ENCODE measurements around the gene FBLIM1.

The FBLIM1 gene

DNA sequence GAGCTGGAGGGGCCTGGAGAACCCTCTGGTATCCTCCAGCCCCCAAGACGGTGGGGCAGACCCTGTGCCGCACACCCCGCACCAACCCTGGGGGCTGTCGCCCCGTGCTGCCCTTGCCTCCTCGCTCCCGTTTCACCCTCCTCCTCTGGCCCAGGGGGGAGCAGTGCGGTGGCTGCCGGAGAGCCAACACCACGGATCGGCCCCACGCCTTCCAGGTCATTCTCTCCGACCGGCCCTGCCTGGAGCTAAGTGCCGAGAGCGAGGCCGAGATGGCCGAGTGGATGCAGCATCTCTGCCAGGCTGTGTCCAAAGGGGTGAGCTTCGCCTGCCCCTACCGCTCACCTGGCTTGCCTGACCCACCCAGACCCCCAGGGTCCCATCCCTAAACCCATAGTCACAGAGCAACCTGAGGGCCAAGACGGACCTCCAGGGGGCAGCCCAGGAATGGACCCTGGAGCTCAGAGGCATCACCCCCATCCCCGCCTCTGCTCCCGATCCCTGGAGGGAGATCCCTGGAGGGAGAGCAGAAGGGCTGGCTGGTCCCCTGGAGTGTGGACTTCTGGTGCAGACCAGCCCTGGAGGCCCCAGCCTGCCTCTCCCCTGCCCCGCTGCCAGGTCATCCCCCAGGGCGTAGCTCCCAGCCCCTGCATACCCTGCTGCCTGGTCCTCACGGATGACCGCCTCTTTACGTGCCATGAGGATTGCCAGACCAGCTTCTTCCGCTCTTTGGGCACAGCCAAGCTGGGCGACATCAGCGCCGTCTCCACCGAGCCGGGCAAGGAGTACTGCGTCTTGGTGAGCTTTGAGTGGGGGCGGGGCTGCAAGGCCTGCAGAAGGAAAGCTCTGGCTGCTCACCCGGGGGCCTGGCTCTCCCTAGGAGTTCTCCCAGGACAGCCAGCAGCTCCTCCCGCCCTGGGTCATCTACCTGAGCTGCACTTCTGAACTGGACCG lies 26.6 kb upstream of the FBLIM1 start:
- no peak for DNase-seq

DNA sequence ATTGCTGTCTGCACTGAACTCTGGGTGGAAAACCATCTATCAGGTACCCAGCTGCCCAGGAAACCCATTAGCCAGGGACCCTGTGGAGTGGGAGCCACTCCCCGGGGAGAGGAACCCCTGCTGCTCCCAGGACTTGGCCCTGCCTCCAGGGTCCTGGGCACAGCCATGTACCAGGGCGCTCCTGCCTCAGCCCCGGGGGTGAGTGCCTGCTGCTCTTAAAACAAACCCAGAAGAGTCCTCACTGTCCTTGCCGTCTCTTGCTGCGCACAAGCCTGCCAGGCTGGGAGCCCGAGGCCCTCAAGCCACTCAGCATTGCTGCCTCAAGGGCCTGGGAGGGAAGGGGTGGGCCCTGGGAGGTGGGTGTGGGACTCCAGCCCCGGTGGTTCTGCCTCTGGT lies 25.9 kb upstream of the FBLIM1 start:
- no peak for DNase-seq

DNA sequence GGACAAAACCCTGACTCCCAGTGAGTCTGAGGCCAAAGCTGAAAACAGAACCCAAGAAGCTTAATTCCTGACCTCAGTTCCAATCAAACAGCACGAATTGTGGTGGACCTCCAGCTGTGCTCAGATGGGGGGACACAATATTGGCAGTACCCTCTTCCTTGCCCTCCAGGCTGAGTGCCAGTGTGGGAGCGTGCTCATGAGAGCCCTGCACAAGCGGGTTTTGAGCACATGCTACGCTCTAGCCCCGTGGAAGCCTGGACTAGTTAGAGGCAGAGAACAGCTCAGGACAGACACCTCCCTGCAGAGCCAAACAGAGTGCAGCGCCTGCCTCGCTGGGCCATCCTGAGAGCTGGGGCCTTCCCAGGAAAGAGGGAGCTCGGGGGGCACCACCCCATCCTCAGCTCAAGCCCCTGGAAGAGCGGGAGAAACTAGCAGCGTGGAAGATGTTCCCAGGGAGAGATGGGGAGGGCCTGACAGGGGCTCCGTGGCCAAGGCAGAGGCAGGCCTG lies 25.3 kb upstream of the FBLIM1 start:
- DNase-seq = no peak

DNA sequence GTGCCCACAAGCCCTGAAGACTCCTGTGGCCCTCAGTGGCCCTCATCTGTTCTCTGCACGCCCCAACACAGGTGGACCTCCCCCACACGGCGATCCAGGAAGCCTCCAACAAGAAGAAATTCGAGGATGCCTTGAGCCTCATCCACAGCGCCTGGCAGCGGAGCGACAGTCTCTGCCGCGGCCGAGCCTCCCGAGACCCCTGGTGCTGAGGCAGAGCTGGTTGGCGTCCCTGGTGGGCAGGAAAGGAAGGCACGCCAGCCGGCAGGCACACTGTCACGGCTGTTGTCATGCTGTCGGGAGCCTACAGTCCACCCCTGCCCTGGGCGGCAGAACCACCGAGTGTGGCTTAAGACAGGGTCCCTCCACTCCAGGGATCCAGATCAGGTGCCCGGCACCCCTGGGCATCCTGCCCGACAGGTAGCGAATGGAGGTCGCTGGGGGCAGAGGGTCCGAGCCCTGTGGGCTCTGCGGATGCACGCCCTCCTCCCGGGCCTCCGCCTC lies 24.8 kb upstream of the FBLIM1 start:
- DNase-seq = no peak

DNA sequence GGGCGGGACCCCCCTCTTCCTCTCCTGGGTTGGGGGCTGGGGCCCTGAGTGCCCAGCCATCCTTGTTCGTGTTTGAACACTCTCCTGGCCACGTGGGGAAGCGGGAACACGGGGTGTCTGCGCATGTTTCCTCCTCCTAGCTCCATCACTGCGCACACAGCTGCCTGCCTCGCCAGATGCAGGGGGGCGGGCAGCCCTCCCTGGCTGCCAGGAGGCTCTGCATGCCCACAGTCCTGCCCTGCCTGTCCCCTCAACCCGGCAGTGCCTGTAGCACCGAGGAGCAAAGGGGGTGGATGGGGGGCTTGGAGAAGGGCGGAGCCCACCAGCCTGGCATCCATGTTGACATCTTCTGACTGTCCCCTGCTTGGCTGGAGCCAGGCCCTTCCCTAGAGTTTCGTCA lies 24.3 kb upstream of the FBLIM1 start:
- no peak for DNase-seq

DNA sequence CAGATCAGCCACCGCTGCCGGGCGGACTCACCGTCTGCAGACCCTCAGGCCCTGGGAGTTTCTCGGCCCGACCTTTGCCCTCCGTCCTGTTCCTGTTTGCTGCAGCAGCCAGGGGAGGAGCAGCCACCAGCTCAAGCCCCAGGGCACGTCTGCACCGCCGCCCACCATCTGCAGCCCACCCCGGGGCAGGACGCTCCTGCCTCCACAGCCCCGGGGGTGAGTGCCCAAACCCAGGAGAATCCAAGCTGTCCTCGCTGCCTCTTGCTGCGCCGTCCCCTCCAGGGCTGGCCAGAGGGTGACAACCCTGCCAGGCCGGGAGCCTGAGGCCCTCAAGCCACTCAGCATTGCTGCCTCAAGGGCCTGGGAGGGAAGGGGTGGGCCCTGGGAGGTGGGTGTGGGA lies 23.7 kb upstream of the FBLIM1 start:
- no peak for DNase-seq

DNA sequence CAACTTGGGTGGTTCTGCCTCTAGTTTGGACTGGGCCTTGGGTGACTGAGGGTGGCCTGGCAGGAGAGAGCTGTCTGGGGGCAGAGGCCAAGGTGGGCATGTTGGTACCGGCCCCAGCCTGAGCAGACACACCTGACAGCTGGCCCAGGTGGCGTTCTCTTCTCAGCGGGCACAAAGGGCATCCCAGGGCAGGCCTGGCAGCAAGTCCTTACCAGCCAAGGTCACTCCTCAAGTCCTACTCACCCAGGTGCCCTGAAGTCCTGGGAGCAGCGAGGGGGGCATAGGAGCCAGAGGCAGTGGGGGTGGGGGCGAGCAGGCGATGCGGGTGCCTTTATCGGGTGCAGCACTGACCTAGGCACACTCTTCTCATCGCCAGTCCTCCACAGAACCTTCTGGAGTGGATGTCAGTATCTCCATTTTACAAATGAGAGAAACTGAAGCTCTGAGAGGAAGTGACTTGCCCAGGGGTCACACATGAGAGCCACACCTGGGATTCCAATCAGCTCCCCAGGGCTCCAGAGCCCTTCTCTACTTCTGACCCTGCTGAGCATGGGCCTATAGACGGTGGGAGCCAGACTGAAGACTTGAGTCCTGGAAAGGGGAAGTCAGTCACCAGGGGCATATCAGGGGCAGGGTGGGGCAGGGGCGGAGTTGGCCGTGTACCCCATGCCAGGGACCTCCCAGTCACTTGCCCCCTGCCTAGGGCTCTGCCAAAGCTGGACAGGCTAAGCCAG lies 23.1 kb upstream of the FBLIM1 start:
- no peak for DNase-seq

DNA sequence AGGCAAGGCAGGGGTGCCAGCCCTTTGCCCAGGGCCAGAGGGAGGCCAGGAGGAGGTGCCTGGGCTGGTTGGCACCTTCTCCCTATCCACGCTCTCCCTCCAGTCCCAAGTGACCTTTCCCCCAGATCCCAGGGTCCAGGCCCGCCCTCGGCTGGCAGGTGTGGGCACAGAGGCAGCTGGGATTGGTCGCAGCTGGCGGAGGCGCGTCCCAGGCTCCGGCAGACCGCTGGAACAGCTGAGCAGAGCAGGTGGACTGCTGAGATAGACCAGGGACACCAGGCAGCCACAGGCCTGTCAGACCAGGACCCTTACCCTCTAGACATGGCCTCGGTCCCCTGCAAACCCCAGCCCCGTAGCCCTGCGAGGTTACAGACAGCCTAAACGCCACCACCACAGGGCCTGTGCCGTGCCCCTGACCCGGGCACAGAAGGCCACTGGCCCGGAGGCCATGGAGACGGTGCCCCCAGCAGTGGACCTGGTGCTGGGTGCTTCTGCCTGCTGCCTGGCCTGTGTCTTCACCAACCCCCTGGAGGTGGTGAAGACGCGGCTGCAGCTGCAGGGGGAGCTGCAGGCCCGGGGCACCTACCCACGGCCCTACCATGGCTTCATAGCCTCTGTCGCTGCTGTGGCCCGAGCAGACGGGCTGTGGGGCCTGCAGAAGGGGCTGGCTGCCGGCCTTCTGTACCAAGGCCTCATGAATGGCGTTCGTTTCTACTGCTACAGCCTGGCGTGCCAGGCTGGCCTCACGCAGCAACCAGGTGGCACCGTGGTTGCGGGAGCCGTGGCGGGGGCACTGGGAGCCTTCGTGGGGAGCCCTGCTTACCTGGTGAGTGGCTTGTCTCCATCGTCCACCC lies 22.3 kb upstream of the FBLIM1 start, which contains the start of gene SLC25A34:
Gene SLC25A34, plus strand, starts transcription at position 221 of the 854 bp plus-strand sequence. Its CDS starts 228 bp downstream, at position 449.
- no peak for DNase-seq

DNA sequence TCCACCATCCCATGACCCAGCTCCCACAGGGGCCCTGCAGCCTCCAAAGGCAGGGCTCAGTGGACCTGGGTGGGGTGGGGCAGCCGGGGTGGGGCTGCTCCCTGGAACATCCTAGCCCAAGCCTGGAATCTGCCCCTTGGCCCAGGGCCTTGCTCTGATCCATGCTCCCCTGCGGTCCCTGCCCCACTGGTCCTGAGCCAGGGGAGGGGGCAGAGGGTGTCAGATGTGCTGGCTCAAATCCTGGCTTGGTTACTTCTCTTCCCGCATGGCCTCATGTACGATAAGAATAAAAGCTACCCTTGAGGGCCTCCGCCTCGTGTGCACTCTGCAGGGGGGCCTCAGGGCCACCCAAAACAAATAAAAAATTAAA lies 21.7 kb upstream of the FBLIM1 start:
- no peak for DNase-seq

DNA sequence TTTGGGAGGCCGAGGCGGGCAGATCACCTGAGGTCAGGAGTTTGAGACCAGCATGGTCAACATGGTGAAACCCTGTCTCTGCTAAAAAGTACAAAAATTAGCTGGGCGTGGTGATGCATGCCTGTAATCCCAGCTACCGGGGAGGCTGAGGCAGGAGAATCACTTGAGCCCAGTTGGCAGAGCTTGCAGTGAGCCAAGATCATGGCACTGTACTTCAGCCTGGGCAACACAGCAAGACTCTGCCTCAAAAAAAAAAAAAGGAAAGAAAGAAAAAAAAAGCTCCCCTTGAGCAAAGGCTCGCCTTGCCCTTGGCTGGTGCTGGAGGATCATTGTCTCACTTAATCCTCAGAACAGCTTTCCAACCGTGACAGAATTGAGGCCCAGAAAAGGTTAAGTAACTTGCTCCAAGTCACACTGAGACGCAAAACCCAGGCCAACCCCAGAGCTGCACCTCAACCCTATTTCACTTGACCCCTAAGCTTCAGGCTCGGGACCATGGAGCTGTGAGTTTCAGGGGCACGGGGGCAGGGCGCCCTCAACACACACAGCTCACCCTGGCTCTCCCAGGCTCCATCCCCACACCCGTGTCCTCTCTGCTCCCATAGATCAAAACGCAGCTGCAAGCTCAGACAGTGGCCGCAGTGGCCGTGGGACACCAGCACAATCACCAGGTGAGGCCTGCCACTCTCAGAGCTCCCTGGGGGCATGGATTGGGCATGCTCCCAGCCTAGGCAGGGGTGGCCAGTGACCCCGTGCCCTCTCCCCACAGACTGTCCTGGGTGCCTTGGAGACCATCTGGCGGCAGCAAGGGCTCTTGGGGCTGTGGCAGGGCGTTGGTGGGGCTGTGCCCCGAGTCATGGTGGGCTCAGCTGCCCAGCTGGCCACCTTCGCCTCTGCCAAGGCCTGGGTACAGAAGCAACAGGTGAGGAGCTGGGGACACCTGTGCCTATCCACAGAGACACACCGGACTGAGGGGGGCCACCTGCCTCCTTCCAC lies 21.0 kb upstream of the FBLIM1 start:
- DNase-seq = no peak

DNA sequence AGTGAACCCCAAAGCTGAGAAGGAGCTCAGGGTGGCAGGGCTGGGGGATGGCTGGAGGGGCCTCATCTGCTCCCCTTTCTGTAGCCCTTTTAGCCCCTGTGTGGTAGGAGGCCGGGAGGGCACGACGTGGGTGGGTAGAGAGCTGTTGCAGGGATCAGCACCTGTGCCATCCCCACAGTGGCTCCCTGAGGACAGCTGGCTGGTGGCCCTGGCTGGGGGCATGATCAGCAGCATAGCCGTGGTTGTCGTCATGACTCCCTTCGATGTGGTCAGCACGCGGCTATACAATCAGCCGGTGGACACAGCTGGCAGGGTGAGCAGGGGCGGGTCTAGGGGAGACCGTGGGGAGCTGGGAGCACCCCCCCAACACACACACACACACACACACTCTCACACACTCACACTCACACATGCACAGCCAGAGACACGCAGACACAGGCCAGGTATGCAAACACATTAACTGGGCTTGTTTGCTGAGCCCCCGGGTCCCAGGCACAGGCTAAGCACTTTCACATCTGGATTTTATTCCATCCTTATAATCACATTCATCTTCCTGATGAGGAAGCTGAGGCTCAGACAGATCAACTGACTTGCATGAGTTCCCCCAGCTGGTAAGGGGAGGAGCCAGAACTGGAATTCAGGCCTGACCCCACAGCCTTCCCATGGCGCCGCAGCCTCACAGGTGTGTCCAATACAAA lies 20.0 kb upstream of the FBLIM1 start:
- no peak for DNase-seq

DNA sequence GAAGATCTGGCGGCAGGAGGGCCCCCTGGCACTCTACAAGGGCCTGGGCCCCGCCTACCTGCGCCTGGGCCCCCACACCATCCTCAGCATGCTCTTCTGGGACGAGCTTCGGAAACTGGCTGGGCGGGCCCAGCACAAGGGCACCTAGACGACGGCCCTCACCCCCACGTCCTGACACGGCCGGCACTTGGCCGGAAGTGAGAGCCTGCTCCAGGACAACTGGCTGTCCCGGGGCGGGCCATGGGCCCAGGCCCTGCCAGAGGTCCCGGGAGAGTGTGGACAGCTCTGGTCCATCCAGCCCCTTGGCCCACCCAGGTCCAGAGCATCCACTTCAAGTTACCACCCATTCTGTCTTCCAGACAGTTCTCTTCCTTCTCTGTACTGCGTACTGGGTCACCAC lies 19.3 kb upstream of the FBLIM1 start:
- DNase-seq = no peak

DNA sequence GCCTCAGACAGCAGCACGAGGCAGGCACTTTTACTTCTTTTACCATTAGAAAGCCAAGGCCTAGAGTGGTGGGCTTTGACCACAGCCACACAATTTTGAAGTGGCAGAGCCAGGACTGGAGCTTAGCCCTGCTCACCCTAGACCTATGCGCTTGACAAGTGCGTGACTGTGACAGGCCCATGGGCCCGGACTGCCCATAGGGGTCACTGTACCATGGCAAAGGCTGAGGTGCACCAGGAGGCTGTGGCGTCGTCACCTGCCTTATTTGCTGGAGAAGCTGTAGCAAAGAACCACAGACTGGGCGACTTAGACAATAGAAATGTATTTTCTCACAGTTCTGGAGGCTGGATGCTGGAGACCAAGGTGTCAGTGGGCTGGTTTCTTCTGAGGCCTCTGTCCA lies 18.9 kb upstream of the FBLIM1 start:
- no peak for DNase-seq

DNA sequence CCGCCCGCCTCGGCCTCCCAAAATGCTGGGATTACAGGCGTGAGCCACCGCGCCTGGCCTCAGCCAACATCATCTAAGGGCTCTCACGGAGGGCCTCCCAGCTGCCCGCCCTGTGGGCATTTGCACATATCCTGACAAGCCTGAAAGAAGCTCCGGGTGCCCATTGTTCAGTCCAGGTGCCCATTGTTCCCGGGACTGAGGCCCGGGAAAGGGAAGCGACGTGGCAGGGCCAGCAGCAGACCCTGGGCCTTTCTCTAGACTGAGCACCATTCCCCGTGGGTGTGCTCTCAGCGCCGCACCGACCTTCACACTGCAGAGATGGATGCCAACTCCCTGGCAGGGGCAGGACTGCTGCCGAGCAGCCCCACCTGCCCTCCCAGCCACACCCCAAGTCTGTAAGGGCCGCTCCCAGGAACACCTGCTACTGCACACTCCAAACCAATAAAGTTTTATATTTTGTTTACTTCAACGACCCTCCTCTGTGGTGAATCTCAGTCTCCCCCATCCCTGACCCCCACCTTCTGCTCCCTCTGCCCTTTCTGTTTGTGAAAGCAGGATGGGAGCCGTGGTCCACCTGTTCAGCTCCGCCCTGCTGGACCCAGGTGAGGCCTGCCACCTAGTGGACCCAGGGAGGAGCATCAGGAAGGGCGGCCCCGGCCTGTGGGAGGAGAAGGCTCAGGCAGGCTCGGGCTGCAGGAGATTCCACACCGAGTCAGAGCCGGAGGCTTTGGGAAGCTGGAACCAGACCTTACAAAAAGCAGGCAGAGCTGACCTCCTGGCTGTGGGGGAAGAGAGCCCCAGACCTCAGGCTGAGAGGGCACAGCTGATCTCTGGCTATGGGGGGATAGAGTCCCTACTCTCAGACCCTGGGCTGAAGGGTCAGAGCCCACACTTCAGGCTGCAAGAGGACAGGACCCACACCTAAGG lies 17.4 kb upstream of the FBLIM1 start:
- peak; percentile 63 for DNase-seq

DNA sequence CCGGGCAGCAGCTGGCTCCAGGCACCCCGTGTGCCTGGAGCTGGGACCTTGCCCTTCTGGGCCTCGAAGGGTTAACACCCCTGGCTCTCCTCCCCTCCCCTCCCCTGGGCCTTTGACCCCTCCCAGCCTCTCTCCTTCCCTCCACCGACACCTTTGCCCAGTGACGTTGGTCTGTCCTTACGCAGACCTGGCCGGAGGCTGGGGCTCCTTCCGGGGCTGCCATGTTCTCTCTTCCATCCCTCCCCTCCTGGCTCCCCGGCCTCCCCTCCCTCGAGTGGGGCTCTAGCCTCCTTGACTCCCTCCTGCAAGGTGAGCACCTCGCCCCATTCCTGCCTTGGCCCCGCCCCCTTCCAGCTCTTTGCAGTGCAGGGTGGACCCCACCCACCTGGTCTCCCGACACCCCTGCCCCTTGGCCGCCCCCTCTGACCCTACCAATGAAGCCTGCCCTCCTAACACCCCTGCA lies 16.2 kb upstream of the FBLIM1 start, which contains the start of gene TMEM82:
Gene TMEM82, plus strand, starts transcription at position 161 of the 463 bp plus-strand sequence. Its CDS starts 61 bp downstream, at position 222.
- no peak for DNase-seq

DNA sequence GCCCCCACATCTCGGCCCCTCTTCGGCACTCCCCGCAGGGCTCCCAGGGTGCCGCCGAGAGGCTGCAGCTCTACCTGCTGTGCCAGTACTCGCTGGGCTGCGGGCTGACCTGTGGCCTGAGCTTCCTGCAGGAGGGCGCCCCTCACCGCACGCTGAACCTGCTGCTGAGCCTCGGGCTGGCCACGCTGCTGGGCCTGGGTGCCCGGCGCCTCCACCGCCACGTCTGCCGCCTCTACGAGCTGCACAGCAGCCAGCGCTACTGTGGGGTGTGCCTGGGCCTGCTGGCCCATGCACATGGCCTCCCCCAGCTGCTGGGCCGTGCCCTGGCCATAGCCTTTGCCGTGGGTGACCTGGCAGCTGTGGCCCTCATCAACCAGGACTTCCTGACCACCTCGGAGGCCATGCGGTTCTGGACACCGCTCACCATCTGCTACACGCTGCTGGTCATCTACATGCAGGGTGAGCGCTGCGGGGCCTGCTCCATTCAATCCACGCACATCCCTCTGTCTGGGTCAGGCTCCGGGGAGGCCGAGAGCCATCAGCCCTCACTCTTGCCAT lies 14.4 kb upstream of the FBLIM1 start:
- no peak for DNase-seq

DNA sequence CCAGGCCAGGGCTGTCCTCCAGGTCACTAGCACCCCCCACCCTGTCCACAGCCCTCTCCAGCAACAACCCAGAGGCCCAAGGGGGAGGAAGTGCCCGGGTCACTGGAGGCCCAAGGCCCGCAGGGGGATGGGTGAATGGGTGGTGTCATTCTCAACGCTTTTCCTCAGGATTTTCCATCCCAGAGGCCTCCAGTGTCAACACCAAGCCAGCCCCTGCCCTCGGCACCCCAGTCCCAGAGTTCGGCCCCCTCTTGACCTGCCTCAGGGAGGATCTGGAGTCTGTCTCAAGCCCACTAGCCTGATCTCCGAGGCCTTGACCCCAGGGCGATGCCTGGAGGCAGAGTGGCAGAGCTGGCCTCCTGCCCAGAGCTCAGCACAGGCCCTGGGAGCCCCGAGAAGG lies 11.2 kb upstream of the FBLIM1 start:
- no peak for DNase-seq

DNA sequence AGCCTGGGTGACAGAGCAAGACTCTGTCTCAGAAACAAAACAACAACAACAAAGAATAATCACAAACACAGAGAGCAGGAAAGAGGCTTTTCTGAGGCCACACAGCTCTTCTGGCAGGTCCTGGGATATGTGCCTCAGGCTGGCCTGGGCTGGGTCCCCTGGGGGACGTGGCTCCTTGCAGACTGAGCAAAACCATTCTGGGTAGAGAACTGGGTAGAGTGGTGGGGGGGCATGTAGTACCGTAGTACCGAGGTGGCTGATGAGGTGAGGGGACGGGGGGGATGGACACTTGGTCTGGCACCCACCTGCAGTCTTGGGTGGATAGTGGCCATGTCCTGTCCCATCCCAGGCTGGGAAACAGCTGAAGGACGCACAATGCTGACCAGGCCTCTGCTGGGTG lies 10.3 kb upstream of the FBLIM1 start:
- no peak for DNase-seq

Measured in EL (cell line).